Tibial nerve (tissue), 4 donors: Measurements from ENCODE around the gene MDFI. TPM values are rescaled to one million over a fixed set of nuclear protein-coding genes. Genes with fewer than 3 reads are reported as not detected.

ENCODE experiments used
- DNase-seq, 2 donors: peaks; one replicate each; pipeline ENCODE4 v3.0.0-alpha.2; 2019; ENCODE audit warnings: low spot score in 2 of 2
- H3K27ac ChIP-seq, 4 donors: fragments of 200-600 bp; sonication (generic) in 3 of 4; one replicate each; pipeline ENCODE4 v1.5.1; 2017 to 2019; ENCODE audit warnings: mild to moderate bottlenecking in 1 of 4
- H3K27me3 ChIP-seq, 2 donors: fragments of 200-600 bp; sonication (generic) in 1 of 2; one replicate each; pipeline versions ENCODE4 v1.5.1 to v1.6.0; 2017 to 2019
- H3K36me3 ChIP-seq, 3 donors: fragments of 200-600 bp; sonication (generic); one replicate each; pipeline ENCODE4 v1.5.1; 2018 to 2019
- H3K4me1 ChIP-seq, 4 donors: fragments of 200-600 bp; sonication (generic) in 3 of 4; one replicate each; pipeline ENCODE4 v1.5.1; 2017 to 2019
- H3K4me3 ChIP-seq, 4 donors: fragments of 200-600 bp; sonication (generic) in 3 of 4; one replicate each; pipeline ENCODE4 v1.5.1; 2017 to 2019; ENCODE audit warnings: mild to moderate bottlenecking in 1 of 4, moderate library complexity in 1 of 4
- H3K9me3 ChIP-seq, 4 donors: fragments of 200-600 bp; sonication (generic) in 3 of 4; one replicate each; pipeline ENCODE4 v1.5.1; 2017 to 2019
- EP300 ChIP-seq, 2 donors: sonication (generic); formaldehyde crosslinking; IDR thresholded peaks; one replicate each; pipeline ENCODE4 v1.6.1; 2017; ENCODE audit warnings: antibody characterized with exemption in 2 of 2, mild to moderate bottlenecking in 1 of 2
- POLR2A ChIP-seq, 2 donors: fragments of 450-650 bp; IDR thresholded peaks; one replicate each; pipeline ENCODE4 v1.6.1; 2017; ENCODE audit warnings: antibody characterized with exemption in 2 of 2, mild to moderate bottlenecking in 2 of 2, moderate library complexity in 2 of 2
- WGBS, 2 donors: methylation state at CpG; one replicate each; pipeline ENCODE4 v1.1.5; 2018; 5-methylcytosine and 5-hydroxymethylcytosine counted together
- total RNA-seq, 4 donors: library from RNA; depleted of rRNA; stranded (reverse); fragments of >200 nt; gene quantifications; one replicate each; pipeline ENCODE4 v1.1.0, GENCODE V29; 2016
- TF ChIP-seq, protein P1 (sequence below), 5 experiments: fragments of 200-600 bp in 3 of 5; fragments of 450-650 bp in 2 of 5; sonication (generic) in 3 of 5; IDR thresholded peaks; one replicate each; pipeline ENCODE4 v1.5.1; 2016 to 2019; ENCODE audit warnings: antibody characterized with exemption in 5 of 5, mild to moderate bottlenecking in 3 of 5, moderate library complexity in 2 of 5

MDFI gene
- total RNA-seq, 4 donors from 2014 or later, result 13.5 to 31.8 (median 20.7) TPM

DNA sequence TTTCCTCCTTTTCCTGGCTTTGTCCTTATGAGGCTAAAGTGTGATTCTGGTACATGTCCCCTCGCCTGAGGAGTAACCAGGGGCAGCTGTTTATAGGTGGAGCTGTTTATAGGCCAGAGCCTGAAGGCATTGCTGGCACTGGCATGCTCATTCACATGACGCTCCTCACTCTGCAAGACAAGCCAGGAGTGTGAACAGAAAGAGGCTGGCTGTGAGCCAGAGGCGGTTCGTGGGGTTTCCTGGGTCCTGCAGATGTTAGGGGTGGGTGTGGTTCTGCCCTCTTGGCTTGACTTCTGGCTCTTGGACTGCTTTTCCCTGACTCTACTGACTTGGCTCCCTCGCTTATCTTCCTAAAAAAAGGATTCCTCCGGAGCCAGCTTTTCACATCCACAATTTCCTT, 12.8 kb upstream of the MDFI start:
- Histone ChIP-seq H3K4me3 (no peak overlapping the region), H3K9me3 (peaks cover 0 to 14% (median 0%) of the 10 kb centered on the region in 4 donors), H3K36me3 (no peaks in the 10 kb centered on the region), H3K27me3 (peaks cover 0 to 6% of the 10 kb centered on the region in 2 donors), H3K27ac (no peak overlapping the region), H3K4me1 (peaks cover 0 to 8% (median 0%) of the 10 kb centered on the region in 4 donors)
- no peak for DNase-seq
- WGBS, 2 donors, result 22 to 24% methylated on average over 6 of the region's 6 CpGs
- no peak for TF ChIP-seq POLR2A (IDR thresholded peaks at IDR 0.05)
- TF ChIP-seq, protein P1, sequence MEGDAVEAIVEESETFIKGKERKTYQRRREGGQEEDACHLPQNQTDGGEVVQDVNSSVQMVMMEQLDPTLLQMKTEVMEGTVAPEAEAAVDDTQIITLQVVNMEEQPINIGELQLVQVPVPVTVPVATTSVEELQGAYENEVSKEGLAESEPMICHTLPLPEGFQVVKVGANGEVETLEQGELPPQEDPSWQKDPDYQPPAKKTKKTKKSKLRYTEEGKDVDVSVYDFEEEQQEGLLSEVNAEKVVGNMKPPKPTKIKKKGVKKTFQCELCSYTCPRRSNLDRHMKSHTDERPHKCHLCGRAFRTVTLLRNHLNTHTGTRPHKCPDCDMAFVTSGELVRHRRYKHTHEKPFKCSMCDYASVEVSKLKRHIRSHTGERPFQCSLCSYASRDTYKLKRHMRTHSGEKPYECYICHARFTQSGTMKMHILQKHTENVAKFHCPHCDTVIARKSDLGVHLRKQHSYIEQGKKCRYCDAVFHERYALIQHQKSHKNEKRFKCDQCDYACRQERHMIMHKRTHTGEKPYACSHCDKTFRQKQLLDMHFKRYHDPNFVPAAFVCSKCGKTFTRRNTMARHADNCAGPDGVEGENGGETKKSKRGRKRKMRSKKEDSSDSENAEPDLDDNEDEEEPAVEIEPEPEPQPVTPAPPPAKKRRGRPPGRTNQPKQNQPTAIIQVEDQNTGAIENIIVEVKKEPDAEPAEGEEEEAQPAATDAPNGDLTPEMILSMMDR (IDR thresholded peaks at IDR 0.05), result no peak
- TF ChIP-seq EP300 (IDR thresholded peaks at IDR 0.05), result no peak

GRCh38 chr6:41626022-41626421, 12.2 kb upstream of the MDFI start:
- Histone ChIP-seq H3K4me3 (no peak overlapping the region), H3K9me3 (peaks cover 0 to 8% (median 0%) of the 10 kb centered on the region in 4 donors), H3K27ac (no peak overlapping the region), H3K27me3 (peaks cover 0 to 6% of the 10 kb centered on the region in 2 donors), H3K4me1 (peaks cover 0 to 8% (median 0%) of the 10 kb centered on the region in 4 donors), H3K36me3 (no peaks in the 10 kb centered on the region)
- TF ChIP-seq, protein P1 (IDR thresholded peaks at IDR 0.05), result no peak
- TF ChIP-seq POLR2A (IDR thresholded peaks at IDR 0.05) (no peak), EP300 (IDR thresholded peaks at IDR 0.05) (no peak)
- WGBS, 2 donors, result 90 to 94% methylated on average over 4 of the region's 4 CpGs
- no peak for DNase-seq

GRCh38 chr6:41626917-41627316, 11.4 kb upstream of the MDFI start:
- no peak overlapping the region for H3K27ac ChIP-seq
- H3K4me3 ChIP-seq, result no peak overlapping the region
- WGBS, 2 donors, result 56 to 59% methylated on average over 8 of the region's 8 CpGs
- peaks cover 0 to 6% of the 10 kb centered on the region in 2 donors for H3K27me3 ChIP-seq
- no peaks in the 10 kb centered on the region for H3K9me3 ChIP-seq
- TF ChIP-seq POLR2A (IDR thresholded peaks at IDR 0.05) (no peak), EP300 (IDR thresholded peaks at IDR 0.05) (no peak)
- TF ChIP-seq, protein P1 (IDR thresholded peaks at IDR 0.05), result no peak
- no peaks in the 10 kb centered on the region for H3K36me3 ChIP-seq
- peaks cover 0 to 8% (median 0%) of the 10 kb centered on the region in 4 donors for H3K4me1 ChIP-seq
- DNase-seq, result no peak

DNA sequence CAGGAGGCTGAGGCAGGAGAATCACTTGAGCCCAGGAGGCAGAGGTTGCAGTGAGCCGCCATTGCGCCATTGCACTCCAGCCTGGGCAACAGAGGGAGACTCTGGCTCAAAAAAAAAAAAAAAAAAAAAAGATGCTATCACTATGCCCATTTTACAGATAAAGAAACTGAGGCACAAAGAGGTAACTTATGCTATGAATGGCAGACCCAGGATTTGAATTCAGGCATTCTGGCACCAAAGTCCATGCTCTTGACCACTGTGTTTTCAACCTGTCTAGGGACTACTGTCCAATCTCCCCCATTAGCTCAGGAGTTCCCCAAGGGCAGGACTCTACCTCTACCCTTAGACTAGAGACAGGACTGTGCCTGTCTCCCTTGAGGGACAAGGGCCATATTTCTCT, 9.1 kb upstream of the MDFI start:
- no peak for TF ChIP-seq POLR2A (IDR thresholded peaks at IDR 0.05)
- TF ChIP-seq, protein P1 (IDR thresholded peaks at IDR 0.05), result no peak
- Histone ChIP-seq H3K27me3 (peaks cover 0 to 6% of the 10 kb centered on the region in 2 donors), H3K36me3 (no peaks in the 10 kb centered on the region), H3K9me3 (no peaks in the 10 kb centered on the region), H3K4me1 (peaks cover 0 to 8% (median 0%) of the 10 kb centered on the region in 4 donors), H3K27ac (no peak overlapping the region), H3K4me3 (no peak overlapping the region)
- 100% methylated on average over 2 of the region's 2 CpGs for WGBS, 2 donors
- DNase-seq, result no peak

- no peak for DNase-seq
- Histone ChIP-seq H3K9me3 (no peaks in the 10 kb centered on the region), H3K27me3 (peaks cover 0 to 11% of the 10 kb centered on the region in 2 donors), H3K36me3 (no peaks in the 10 kb centered on the region), H3K27ac (no peak overlapping the region), H3K4me3 (no peak overlapping the region), H3K4me1 (peaks cover 0 to 15% (median 0%) of the 10 kb centered on the region in 4 donors)
- WGBS, 2 donors, result 78 to 84% methylated on average over 6 of the region's 6 CpGs
- TF ChIP-seq, protein P1 (IDR thresholded peaks at IDR 0.05), result no peak
- no peak for TF ChIP-seq POLR2A (IDR thresholded peaks at IDR 0.05)
- no peak for TF ChIP-seq EP300 (IDR thresholded peaks at IDR 0.05)
These were observed 8.2 kb upstream of the MDFI start for GRCh38 chr6:41630069-41630468.
